T1000 (cell line): ENCODE measurements around the gene TMEM217.
"Not testable (repeated sequence)": the region's sequence is repeated elsewhere in the genome, so short reads cannot be mapped to it uniquely, and the experiment has no call there.

Experiments
- DNase-seq: peaks from one replicate; lab custom pipeline; 2025; ENCODE audit warnings: mixed read lengths; lab: John Stamatoyannopoulos, UW

The TMEM217 gene

GRCh38 chr6:37257634-37258404 is at the start of gene TMEM217, which contains the start of gene TBC1D22B:
TSS of gene TMEM217 (minus strand) at chr6:37258144. CDS start at chr6:37219030, 39,114 bp downstream.
TSS of gene TBC1D22B (plus strand) at chr6:37257772. CDS start at chr6:37257918, 146 bp downstream.
- DNase-seq: peak; percentile 90

- DNase-seq: not testable (repeated sequence)
Measured at GRCh38 chr6:37307484-37307883, 49.5 kb upstream of the TMEM217 start.

GRCh38 chr6:37306624-37307222 is 48.8 kb upstream of the TMEM217 start:
- no peak for DNase-seq

GRCh38 chr6:37305841-37306425 is 48.0 kb upstream of the TMEM217 start:
- DNase-seq: no peak

- no peak for DNase-seq
Measured at GRCh38 chr6:37304766-37305165, 46.8 kb upstream of the TMEM217 start.

GRCh38 chr6:37303891-37304503 is 46.1 kb upstream of the TMEM217 start:
- no peak for DNase-seq

- DNase-seq: no peak
Measured at GRCh38 chr6:37303091-37303660, 45.2 kb upstream of the TMEM217 start.

- no peak for DNase-seq
Measured at GRCh38 chr6:37302086-37302686, 44.2 kb upstream of the TMEM217 start.

- DNase-seq: no peak
Measured at GRCh38 chr6:37299990-37300389, 42.0 kb upstream of the TMEM217 start.

GRCh38 chr6:37298958-37299357 is 41.0 kb upstream of the TMEM217 start:
- DNase-seq: no peak

GRCh38 chr6:37297637-37298036 is 39.7 kb upstream of the TMEM217 start:
- DNase-seq: not testable (repeated sequence)

- no peak for DNase-seq
Measured at GRCh38 chr6:37293426-37293825, 35.5 kb upstream of the TMEM217 start.

GRCh38 chr6:37289931-37290330 is 32.0 kb upstream of the TMEM217 start:
- DNase-seq: no peak

GRCh38 chr6:37288247-37288646 is 30.3 kb upstream of the TMEM217 start:
- DNase-seq: no peak

- no peak for DNase-seq
Measured at GRCh38 chr6:37287519-37288157, 29.7 kb upstream of the TMEM217 start.

- no peak for DNase-seq
Measured at GRCh38 chr6:37285861-37286311, 27.9 kb upstream of the TMEM217 start.

- no peak for DNase-seq
Measured at GRCh38 chr6:37284781-37285180, 26.8 kb upstream of the TMEM217 start.

GRCh38 chr6:37283671-37284151 is 25.8 kb upstream of the TMEM217 start:
- no peak for DNase-seq

GRCh38 chr6:37283268-37283667 is 25.3 kb upstream of the TMEM217 start:
- DNase-seq: no peak

GRCh38 chr6:37282371-37282770 is 24.4 kb upstream of the TMEM217 start:
- DNase-seq: no peak
